ENCODE measurements around the gene S100A10.

GRCh38 chr1:151945725-151946722, 47.6 kb downstream of the S100A10 start:
- no peak for TF ChIP-seq CTCF (IDR thresholded peaks at IDR 0.05; ENCODE audit: insufficient read depth, low read depth, low read length)
- TF ChIP-seq EZH2 (IDR thresholded peaks at IDR 0.05; ENCODE audit: insufficient read depth, low read length), result no peak

Data from astrocyte (in vitro differentiated cells and primary cell).